Stimulated activated CD4-positive, alpha-beta T cell treated with anti-CD3 and anti-CD28 coated beads, Interleukin-12 subunit alpha, Interleukin-12 subunit beta, amount 100 ng/mL, for 48 hours (primary cell): ENCODE data around the gene SMARCA2.
"Not testable (repeated sequence)": the region's sequence is repeated elsewhere in the genome, so short reads cannot be mapped to it uniquely, and the experiment has no call there.

Source experiments
- DNase-seq, 3 donors: peaks; one replicate each; pipeline ENCODE4 v3.0.0-alpha.2; 2020; ENCODE audit warnings: low read depth in 2 of 3, low spot score in 1 of 3

SMARCA2 gene

GRCh38 chr9:2134391-2134790 is 119.2 kb downstream of the SMARCA2 start:
- DNase-seq: no peak

- no peak for DNase-seq
Measured at GRCh38 chr9:2138646-2139045, 123.5 kb downstream of the SMARCA2 start.

DNA sequence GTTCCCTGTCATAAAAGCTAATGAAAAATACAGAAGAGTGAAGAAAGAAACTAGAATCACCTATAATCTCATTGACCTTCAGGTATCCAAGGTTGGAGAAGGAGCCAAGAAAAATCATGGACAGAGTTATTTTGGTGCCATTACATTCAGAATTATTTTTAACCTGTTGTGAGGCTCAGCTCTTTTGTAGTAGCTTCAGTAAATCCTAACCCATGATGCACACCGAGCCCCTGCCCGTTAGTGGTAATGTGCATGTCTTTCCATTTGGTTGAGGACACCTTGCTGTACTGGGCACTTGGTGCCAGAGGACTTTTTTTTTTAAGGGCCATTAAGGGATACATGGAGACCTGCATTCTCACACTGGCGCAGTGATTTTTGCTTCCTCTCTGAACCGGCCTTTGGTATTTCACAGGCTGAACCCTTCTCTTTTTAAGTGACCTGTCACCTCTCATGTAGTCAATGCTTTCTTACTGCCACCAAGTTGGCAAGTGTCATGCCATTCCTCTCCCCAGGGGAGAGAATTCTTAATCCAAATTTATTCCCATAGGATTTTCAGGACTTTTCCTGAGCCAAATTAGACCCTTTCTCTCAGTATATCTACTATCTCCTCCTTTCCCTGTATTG is 125.6 kb downstream of the SMARCA2 start:
- no peak for DNase-seq

DNA sequence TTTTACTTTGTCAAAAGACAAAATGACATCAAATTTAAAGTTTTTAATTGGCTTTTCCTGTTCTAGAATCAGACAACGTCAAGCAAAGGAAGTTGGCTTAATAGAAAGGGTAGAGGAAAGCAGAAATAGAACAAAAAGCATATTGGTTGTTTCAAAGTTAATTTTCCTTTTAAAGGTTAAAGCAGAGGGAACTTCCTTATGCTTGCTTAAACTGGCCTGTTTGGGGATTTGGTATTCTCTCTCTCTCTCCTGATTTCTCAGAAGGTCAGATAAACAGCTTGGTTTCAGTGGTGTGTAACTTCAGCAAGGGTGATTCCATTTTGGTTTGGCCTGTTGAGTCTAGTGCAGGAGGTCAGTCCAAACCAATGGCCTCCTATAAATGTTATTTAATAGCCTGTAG is 127.1 kb downstream of the SMARCA2 start:
- DNase-seq: no peak

GRCh38 chr9:2144619-2145018 is 129.5 kb downstream of the SMARCA2 start:
- no peak for DNase-seq

DNA sequence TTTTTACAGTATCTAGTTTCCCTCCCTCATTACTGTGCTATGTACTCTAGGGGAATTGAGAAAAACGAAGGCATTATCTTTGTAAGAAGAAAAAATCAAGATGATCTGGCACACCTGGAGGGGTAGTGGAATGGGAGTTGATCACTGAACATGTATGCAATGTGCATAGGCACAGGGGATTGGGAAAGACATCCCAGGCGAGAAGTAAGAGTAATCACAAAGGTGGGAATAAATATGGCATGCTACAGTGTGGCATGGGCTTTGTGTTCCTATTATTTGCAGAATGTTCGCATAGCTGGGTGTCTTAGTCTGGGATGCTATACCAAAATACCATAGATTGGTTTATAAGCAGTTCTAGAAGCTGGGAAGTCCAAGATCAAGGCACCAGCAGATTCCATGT is 130.6 kb downstream of the SMARCA2 start:
- DNase-seq: no peak

GRCh38 chr9:2146700-2147099 is 131.6 kb downstream of the SMARCA2 start:
- DNase-seq: not testable (repeated sequence)

GRCh38 chr9:2150338-2150737 is 135.2 kb downstream of the SMARCA2 start:
- no peak for DNase-seq

- DNase-seq: no peak
Measured at GRCh38 chr9:2151171-2151570, 136.0 kb downstream of the SMARCA2 start.

- no peak for DNase-seq
Measured at GRCh38 chr9:2152966-2153629, 138.0 kb downstream of the SMARCA2 start.

DNA sequence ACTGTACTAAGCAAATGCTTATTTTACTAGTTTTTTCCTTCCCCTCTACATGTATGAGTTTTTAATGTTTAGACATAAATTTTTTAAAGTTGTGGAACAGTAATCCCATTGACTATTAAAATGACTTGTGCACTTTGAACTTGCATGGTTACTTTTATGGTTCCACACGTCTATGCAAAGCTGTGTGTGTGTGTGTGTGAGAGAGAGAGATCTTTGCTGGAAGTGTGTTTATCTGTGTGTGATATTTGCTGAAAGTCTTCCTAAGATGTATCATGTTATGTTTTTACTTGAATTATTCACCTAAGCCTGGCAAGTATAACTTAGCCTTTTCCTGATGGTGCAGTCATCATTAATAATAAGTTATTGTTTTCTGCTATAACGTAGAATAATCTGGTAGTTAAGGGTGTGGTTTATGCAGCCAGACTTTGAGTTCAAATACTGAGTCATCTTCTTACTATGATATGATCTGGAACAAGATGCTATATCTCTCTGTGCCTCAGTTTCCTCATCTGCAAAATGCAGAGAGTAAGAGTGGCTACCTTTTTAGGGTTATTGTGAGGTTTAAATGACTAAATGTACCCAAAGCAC is 138.6 kb downstream of the SMARCA2 start:
- DNase-seq: no peak

GRCh38 chr9:2154731-2155130 is 139.6 kb downstream of the SMARCA2 start:
- no peak for DNase-seq

DNA sequence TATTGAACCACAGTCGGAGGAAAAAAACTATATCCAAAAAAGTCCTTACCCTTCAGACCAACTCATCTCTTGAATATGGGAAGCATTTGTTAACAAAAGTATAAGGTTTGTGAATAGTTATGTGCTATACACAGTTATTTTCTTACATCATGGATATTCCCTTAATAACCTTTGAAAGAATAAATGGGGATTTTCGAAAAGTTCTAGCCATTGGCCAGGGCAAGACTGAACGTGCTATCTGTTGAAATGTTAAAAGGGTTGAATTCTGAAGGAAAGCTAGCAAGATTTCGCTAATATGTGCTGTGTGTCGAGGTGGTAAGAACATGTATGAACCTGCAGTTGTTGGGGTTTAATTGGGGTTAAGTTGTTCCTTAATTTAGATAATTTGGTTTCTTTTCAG is 140.8 kb downstream of the SMARCA2 start:
- no peak for DNase-seq

DNA sequence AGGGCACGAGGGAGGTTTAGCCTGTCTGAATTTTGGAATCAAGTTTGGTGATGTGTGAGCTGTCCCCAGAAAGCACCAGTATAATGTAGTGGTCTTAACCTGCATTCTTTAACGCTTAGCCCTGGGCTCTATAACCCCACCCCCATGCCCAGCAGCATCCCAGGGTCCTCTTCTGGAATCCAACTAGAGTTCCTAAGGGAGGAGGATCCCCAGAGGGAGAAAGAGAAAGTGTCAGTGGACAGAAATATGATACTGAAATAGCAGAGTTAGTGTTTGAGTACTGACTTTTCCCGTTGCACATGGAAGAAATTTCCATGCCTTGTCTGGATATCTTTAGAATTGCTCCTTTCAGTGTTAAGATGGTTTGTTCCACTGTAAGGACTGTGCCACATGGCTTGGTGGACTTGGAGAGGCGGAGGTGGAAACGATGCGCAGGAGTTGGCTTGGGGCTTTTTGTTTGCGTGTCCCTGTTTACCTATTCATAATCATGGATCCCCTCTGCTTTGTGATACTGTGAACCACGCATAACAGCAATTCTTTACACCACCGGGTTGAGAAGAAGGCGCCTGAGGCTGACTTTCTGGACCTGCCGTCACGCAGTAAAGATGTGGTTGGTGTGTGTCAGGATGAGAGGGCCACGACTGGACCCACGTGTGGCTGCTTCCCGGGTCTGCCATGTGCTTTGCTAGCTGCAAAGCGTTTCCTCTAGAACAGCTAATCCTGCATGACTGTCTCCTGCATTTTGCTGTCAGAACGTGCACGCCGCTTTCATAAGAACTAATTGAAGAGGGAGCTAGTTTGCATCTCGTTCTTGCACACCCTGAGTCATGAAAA is 142.3 kb downstream of the SMARCA2 start:
- peak; percentile 27 to 44 (median 35) for DNase-seq

GRCh38 chr9:2158111-2158610 is 143.0 kb downstream of the SMARCA2 start:
- peak in 2 of 3 donors; percentile 9 to 30 for DNase-seq

- no peak for DNase-seq
Measured at GRCh38 chr9:2158766-2159430, 143.8 kb downstream of the SMARCA2 start.

GRCh38 chr9:2159521-2160454 is 144.6 kb downstream of the SMARCA2 start:
- DNase-seq: no peak

DNA sequence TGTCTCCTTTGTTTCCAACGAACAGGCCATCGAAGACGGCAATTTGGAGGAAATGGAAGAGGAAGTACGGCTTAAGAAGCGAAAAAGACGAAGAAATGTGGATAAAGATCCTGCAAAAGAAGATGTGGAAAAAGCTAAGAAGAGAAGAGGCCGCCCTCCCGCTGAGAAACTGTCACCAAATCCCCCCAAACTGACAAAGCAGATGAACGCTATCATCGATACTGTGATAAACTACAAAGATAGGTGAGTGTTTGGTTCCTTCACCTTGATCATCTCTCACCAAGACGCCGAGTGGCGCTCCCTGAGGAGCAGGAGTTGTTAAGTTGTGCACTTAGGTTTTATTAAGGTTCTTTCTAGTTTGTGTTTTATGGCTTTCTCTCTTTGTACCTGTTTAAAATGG is 146.5 kb downstream of the SMARCA2 start:
- DNase-seq: no peak

DNA sequence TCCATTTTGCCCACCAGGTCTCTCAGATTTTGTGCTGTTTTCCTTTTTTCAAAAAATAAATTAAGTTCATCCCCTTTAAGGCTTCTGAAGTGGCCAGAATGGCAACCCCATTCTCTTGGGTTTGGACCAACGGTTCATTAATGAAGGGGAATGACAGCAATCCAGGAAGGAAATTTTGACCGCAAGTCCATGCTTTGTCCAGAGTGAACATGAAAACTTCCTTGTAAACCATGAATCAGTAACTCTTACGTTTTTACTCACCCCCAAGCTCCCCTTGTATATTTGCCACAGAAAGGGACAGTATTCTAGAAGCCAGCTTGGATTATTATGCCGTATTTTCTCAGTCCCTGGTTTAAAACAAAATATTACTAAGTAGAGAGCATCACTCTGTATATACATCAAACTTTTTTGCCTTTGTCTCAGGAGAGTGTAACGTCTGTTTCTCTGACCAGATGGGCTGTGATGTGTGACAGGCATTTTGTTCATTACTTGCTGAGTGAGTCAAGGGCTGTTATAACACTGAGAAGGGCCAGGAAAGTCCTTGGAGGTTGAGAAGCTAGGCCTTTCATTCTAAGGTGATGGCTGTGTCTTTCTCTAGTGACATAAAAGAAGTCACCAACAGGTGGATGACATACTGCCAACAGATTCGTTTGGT is 148.2 kb downstream of the SMARCA2 start:
- no peak for DNase-seq
